Ovary (tissue), 3 donors: ENCODE results near the gene B3GALT5.

Experiments
- POLR2A ChIP-seq: fragments of 450-650 bp; IDR thresholded peaks from one replicate; pipeline ENCODE4 v1.6.1; 2017; ENCODE audit warnings: antibody characterized with exemption, mild to moderate bottlenecking, moderate library complexity
- TF ChIP-seq, protein P1 (sequence below), 3 donors: fragments of 450-650 bp in 2 of 3; fragments of 200-600 bp in 1 of 3; IDR thresholded peaks; one replicate each; pipeline versions ENCODE4 v1.5.1 to v1.8.0; 2016 to 2022; ENCODE audit warnings: antibody characterized with exemption in 3 of 3, mild to moderate bottlenecking in 1 of 3
- donor health status: DM: no; HTN: no; CAD: no.

DNA sequence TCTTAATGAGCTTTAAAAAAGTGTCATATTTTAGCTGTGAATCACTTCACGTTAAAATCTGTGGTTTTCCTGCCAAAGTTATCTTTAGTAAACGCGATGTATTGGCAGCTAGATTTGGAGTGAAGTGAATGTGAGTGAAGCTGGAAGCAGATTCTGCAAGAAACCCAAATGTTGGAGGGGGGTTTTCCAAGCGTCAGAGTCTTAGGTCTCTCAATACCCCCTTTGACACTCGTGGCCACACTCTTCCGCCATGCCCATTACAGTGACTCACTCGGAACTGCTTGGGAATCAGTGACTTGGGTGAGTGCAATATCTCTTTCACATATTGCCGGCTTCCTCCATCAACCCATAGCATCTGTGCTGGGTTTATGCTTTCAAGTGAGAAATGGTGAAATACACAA is 17.5 kb downstream of the B3GALT5 start:
- TF ChIP-seq, protein P1, sequence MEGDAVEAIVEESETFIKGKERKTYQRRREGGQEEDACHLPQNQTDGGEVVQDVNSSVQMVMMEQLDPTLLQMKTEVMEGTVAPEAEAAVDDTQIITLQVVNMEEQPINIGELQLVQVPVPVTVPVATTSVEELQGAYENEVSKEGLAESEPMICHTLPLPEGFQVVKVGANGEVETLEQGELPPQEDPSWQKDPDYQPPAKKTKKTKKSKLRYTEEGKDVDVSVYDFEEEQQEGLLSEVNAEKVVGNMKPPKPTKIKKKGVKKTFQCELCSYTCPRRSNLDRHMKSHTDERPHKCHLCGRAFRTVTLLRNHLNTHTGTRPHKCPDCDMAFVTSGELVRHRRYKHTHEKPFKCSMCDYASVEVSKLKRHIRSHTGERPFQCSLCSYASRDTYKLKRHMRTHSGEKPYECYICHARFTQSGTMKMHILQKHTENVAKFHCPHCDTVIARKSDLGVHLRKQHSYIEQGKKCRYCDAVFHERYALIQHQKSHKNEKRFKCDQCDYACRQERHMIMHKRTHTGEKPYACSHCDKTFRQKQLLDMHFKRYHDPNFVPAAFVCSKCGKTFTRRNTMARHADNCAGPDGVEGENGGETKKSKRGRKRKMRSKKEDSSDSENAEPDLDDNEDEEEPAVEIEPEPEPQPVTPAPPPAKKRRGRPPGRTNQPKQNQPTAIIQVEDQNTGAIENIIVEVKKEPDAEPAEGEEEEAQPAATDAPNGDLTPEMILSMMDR (IDR thresholded peaks at IDR 0.05): no peak
- no peak for TF ChIP-seq POLR2A
